GM12864 (cell line): ENCODE data around the gene NAPA.

Experiments
- DNase-seq: peaks from one replicate; pipeline ENCODE4 v3.0.0-alpha.2; 2011; ENCODE audit warnings: low read depth
- H3K4me3 ChIP-seq: 2 replicates; pipeline ENCODE4 v1.5.1; 2011; ENCODE audit warnings: mild to moderate bottlenecking, low read depth, low read length, control low read depth
- TF ChIP-seq, protein P1 (sequence below): IDR thresholded peaks from 2 replicates; pipeline ENCODE4 v1.5.1; 2011; ENCODE audit warnings: low read depth, mild to moderate bottlenecking, moderate library complexity, low read length, control low read depth, inconsistent platforms; ENCODE audit errors: missing control alignments

NAPA gene

DNA sequence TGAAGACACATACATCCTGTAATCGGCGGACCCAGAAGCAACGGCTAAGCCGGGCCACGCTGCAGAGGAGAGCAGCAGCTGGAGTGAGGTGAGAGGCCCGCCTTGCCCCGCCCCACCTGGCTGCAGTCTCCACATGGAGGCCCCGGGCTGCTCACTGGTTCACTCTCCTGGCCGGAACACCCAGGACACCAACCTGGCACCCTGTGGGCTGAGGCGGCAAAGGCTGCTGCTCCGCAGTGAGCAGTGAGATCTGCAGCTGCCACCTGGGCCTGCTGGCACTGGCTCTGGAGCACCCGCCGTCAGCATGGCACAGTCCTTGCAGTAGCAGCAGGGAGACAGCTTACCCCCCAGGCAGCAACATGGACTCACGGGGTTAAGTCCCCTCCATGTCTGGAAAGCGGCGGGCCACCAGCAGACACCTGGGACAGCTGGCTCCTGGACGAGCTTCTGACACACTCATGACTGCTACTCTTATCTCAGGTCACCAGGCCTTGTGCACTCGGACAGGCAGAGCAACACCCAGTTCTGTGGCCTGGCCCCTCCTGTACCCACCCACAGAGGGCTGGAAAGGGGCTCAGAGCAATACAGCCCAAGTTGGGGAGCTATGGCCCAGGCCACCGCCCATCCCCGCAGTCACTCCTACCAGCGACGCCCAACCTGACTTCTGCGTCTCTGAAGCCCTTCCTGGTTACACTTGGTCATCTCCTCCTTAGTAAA, 17.7 kb downstream of the NAPA start:
- H3K4me3 ChIP-seq, result no peak overlapping the region
- TF ChIP-seq, protein P1, sequence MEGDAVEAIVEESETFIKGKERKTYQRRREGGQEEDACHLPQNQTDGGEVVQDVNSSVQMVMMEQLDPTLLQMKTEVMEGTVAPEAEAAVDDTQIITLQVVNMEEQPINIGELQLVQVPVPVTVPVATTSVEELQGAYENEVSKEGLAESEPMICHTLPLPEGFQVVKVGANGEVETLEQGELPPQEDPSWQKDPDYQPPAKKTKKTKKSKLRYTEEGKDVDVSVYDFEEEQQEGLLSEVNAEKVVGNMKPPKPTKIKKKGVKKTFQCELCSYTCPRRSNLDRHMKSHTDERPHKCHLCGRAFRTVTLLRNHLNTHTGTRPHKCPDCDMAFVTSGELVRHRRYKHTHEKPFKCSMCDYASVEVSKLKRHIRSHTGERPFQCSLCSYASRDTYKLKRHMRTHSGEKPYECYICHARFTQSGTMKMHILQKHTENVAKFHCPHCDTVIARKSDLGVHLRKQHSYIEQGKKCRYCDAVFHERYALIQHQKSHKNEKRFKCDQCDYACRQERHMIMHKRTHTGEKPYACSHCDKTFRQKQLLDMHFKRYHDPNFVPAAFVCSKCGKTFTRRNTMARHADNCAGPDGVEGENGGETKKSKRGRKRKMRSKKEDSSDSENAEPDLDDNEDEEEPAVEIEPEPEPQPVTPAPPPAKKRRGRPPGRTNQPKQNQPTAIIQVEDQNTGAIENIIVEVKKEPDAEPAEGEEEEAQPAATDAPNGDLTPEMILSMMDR, result no peak
- no peak for DNase-seq

DNA sequence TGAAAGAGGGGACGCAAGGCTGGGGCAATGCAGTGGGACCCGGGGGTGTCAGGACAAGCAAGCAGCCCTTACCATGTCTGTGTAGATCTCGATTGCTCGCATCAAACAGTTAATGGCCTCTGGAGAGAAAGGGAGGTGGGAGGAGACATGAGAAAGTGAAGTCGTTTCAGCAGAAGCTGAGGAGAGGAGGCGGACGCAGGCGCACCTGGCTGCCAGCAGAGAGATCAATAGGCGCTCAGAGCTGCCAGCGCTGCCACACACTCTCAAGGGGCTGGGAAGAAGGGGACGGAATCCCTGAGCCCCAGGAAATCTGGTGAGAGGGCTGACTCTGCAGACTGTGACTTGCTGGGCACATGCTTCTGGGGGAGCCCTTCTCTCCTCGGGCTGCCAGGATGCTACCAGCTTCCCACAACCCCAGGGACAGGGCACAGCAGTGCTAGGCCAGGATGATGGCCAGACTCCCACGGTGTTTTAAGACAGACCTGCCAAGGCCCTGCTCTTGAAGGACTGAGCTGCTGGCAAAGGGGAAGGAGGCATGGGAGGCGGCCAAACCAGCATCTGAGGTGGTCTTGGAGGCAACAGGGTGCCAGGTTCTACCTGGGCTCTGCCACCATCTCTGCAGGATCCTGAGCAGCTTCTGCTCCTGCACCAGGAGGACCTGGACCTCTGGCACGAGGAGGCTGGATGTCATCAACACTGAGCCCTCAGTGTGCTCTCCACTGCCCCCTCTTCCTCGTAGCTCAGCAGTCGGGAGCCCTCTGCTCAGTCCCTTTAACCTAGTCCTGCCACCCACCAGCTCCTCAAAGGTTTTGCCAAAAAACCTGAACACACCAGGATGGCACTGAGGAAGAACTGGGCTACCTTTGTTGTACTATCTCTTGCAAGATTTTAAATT, 19.1 kb downstream of the NAPA start:
- TF ChIP-seq, protein P1, result no peak
- no peak overlapping the region for H3K4me3 ChIP-seq
- DNase-seq, result no peak

DNA sequence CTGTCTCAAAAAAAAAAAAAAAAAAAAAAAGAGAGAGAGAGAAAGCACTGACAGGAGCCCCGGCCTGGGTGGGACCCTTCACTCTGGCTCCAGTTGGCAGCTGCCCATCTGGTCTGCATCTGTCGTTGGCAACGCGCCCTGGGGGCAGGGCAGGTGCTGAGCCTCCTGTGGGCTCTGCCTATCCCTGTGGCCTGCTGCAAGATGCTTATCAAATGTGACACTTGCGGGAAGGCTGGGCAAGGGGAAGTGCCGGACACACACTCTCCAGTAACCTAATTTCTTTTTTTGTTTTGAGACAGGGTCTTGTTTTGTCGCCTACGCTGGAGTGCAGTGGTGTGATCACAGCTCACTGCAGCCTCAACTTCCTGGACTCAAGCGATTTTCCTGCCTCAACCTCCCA, 20.1 kb downstream of the NAPA start:
- TF ChIP-seq, protein P1, result no peak
- H3K4me3 ChIP-seq, result no peak overlapping the region
- DNase-seq, result no peak

DNA sequence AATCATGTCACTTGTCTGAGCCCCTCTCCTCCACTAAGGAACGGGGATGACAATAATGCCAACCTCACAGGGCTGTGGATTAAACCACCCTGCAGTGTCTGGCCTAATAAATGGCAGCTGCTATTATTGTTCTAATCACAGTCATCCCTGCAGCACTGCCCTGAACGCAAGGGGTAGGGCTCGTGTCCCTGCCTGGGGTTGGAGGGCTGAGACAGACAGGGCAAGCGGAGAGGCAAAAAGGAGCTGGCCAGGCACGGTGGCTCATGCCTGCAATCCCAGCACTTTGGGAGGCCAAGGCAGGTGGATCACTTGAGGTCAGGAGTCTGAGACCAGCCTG, 20.7 kb downstream of the NAPA start:
- H3K4me3 ChIP-seq, result no peak overlapping the region
- no peak for DNase-seq
- TF ChIP-seq, protein P1, result no peak

DNA sequence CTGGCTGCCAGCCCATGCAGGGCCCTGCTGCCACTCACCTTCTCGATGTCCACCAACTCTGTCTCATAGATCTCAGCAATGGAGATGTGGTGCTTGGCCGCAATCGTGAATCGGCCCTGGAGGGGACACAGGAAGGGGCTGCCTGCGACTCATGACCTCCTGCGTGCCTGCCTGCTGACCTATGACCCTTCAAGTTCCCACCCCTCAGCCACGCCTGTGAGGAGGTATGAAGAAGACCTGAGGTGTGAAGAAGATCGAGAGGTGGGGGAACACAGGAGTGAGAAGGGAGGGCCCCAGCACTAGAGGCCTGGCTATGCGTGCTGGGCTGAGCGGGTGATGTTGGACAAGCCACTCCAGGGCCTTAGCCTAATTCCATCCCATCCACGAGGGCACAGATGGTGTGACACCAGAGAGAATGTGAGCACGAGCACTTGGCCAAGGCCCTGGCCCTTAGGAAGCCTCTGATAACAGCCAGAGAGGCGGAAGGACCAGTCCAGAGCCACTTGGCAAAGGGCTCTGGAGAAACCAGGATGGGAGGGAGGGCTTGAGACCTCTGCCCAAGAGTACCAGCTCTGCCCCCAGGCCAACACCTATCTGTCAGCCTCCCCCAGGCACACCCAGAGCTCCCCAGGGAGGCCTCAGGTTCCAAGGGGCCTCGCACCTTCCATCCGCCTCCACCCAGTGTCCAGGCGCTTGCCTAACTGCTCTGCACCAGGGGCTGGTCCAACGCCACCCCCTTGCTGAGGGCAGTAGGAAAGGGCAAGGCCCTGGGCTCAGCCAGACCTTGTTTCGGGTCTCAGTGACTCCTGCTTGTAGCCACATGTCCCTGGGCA, 21.3 kb downstream of the NAPA start:
- no peak overlapping the region for H3K4me3 ChIP-seq
- DNase-seq, result no peak
- TF ChIP-seq, protein P1, result no peak

DNA sequence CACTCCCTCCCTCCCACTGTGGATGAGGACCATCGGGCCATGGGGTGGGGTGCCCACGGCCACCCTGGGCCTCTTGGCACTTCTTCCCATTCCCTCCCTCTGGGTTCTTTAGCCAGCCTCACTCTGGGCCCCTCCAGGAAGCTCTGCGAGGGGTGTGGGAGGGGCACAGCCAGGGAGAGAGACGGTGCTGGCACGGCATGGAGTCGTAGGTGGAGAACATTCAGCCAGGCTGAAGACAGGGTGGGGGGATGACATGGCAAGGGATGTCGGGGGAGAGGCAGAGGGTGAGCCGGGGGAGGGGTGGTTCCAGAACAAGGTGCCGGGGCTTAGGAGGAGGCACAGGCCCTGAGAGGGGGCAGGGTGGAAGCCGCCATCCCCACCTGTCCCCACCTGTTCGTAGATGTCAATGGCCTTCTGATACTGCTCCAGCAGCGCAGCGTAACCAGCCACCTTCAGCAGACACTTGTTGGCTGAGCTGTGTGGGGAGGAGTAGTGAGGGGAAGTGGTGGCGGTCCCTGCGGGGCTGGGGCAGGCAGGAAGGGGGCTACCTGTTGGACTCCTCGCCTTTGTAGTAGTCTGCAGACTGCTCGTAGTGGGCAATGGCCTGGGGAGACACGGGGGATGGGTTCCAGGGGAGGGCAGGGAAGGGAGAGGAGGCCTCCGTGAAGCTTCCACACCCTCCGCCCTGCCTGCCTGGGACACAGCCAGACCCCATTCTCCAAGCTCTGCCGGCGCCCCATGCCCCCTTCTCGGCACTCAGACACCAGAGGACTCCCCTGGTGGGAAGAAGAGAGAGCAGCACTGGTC, 22.1 kb downstream of the NAPA start:
- H3K4me3 ChIP-seq, result no peak overlapping the region
- TF ChIP-seq, protein P1, result no peak
- no peak for DNase-seq
